ENCODE data around the gene ALOX15.
"Not testable (repeated sequence)": the region's sequence is repeated elsewhere in the genome, so short reads cannot be mapped to it uniquely, and the experiment has no call there.

Gene ALOX15, protein sequence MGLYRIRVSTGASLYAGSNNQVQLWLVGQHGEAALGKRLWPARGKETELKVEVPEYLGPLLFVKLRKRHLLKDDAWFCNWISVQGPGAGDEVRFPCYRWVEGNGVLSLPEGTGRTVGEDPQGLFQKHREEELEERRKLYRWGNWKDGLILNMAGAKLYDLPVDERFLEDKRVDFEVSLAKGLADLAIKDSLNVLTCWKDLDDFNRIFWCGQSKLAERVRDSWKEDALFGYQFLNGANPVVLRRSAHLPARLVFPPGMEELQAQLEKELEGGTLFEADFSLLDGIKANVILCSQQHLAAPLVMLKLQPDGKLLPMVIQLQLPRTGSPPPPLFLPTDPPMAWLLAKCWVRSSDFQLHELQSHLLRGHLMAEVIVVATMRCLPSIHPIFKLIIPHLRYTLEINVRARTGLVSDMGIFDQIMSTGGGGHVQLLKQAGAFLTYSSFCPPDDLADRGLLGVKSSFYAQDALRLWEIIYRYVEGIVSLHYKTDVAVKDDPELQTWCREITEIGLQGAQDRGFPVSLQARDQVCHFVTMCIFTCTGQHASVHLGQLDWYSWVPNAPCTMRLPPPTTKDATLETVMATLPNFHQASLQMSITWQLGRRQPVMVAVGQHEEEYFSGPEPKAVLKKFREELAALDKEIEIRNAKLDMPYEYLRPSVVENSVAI

DNA sequence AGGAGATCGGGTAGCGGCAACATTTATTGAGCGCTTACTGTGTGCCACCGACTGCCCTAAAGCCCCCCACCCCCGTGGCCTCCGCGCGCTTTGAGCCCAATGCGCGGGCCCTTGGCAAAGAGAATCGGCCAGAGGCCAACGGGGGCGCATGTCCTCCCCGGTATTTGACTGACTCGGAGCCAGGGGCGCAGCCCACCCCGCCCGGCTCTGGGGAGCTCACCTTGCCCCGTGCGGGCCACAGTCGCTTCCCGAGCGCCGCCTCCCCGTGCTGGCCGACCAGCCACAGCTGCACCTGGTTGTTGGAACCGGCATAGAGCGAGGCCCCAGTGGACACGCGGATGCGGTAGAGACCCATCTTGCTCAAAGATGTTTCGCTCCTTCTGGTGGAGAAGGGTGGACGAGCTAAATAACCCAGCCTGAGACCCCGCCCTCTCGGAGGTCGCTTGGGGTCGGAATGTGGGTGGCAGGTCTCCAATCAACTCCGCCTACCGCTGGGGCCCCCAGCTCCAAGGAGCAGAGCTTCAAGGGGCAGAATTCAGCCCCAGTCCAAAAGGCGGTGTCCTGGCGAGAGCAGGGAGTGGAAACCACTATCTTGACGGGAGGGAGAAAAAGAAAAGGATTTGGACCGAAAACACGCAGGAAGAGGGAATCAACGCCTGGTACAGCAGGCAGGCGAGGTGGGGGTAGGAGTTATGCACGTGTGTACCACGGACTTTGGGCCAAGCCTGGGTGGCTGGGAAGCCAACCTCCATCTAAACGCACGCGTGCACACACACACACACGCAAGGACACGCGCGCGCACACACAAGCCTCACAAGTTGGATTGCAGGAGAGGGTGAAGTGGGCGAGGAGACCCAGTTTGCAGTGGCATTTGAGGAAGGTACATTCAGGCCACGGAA lies at the start of gene ALOX15:
ALOX15 (minus strand) TSS at position 382 of the 899 bp plus-strand sequence; CDS start at position 355, 27 bp downstream.
- TF ChIP-seq, protein P1, sequence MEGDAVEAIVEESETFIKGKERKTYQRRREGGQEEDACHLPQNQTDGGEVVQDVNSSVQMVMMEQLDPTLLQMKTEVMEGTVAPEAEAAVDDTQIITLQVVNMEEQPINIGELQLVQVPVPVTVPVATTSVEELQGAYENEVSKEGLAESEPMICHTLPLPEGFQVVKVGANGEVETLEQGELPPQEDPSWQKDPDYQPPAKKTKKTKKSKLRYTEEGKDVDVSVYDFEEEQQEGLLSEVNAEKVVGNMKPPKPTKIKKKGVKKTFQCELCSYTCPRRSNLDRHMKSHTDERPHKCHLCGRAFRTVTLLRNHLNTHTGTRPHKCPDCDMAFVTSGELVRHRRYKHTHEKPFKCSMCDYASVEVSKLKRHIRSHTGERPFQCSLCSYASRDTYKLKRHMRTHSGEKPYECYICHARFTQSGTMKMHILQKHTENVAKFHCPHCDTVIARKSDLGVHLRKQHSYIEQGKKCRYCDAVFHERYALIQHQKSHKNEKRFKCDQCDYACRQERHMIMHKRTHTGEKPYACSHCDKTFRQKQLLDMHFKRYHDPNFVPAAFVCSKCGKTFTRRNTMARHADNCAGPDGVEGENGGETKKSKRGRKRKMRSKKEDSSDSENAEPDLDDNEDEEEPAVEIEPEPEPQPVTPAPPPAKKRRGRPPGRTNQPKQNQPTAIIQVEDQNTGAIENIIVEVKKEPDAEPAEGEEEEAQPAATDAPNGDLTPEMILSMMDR (IDR thresholded peaks at IDR 0.05; ENCODE audit: control insufficient read depth, insufficient read depth, low read depth, low read length, missing control alignments): no peak
- H3K4me3 ChIP-seq (ENCODE audit: control insufficient read depth, low read depth, low read length): no peak within 1 kb of the TSS
- no peak for DNase-seq (ENCODE audit: low read depth)

DNA sequence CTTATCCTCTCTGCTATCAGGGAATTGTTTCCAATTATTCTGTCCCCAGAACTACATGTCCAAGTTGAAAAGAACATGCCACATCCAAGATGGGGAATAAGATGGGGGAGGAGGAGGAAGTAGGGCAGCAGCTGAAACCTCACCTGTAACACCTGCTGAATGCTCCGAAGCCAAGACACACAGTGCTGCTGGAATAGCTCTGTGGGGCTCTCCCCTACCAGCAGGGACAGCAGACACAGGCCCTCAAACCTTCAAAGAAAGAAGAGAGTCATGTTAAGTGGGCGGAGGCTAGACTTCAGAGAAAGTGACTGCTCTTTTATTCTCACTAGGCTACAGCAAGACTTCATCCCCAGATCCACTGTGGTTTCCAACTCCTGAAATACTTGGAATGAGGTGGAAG lies 49.3 kb upstream of the ALOX15 start:
- H3K4me3 ChIP-seq (ENCODE audit: control insufficient read depth, low read depth, low read length): no peak overlapping the region
- TF ChIP-seq, protein P1 (IDR thresholded peaks at IDR 0.05; ENCODE audit: control insufficient read depth, insufficient read depth, low read depth, low read length, missing control alignments): no peak
- no peak for DNase-seq (ENCODE audit: low read depth)

DNA sequence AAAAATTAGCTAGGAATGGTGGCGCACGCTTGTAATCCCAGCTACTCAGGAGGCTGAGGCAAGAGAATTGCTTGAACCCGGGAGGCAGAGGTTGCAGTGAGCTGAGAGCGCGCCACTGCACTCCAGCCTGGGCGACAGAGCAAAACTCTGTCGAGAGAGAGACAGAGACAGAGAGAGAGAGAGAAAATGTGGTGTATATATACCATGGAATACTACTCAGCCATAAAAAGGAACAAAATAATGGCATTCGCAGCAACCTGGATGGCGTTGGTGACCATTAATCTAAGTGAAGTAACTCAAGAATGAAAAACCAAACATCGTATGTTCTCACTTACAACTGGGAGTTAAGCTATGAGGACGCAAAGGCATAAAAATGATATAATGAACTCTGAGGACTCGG lies 48.4 kb upstream of the ALOX15 start:
- not testable (repeated sequence) for H3K4me3 ChIP-seq (ENCODE audit: control insufficient read depth, low read depth, low read length); DNase-seq (ENCODE audit: low read depth)

DNA sequence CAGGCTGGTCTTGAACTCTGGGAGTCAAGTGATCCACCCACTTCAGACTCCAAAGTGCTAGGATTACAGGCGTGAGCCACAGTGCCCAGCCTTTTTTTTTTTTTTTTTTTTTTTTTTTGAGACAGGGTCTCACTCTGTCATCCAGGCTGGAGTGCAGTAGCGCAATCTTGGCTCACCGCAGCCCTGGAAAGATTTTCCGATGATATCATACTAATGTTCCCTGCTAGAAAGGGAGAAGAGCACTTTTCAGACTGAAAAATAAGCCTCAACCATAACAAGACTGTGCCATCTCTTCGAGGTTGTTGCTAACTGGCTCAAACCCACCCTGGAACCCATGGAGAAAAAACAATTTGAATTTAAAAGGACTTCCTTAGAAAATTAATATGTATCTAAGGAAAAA lies 42.3 kb upstream of the ALOX15 start:
- not testable (repeated sequence) for DNase-seq (ENCODE audit: low read depth); H3K4me3 ChIP-seq (ENCODE audit: control insufficient read depth, low read depth, low read length)

DNA sequence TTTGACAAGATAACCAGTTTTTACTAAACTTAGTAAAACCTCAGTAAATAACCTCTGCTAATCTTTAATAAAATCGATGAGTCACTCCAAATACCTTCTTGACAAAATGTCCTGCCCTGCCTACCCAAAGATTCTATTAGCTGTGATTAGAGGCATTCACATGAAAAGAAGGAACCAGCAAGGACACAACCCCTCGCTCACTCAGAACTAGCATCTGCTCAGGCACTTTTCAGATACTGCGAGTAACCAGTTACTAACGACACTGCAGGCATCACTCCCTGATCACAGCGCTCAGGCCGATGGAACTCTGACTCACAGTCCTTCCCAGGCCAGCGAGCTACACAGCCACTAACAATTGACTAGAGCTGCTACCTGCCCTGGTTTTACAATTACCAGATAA lies 38.2 kb upstream of the ALOX15 start:
- DNase-seq (ENCODE audit: low read depth): no peak
- TF ChIP-seq, protein P1 (IDR thresholded peaks at IDR 0.05; ENCODE audit: control insufficient read depth, insufficient read depth, low read depth, low read length, missing control alignments): no peak
- H3K4me3 ChIP-seq (ENCODE audit: control insufficient read depth, low read depth, low read length): no peak overlapping the region

DNA sequence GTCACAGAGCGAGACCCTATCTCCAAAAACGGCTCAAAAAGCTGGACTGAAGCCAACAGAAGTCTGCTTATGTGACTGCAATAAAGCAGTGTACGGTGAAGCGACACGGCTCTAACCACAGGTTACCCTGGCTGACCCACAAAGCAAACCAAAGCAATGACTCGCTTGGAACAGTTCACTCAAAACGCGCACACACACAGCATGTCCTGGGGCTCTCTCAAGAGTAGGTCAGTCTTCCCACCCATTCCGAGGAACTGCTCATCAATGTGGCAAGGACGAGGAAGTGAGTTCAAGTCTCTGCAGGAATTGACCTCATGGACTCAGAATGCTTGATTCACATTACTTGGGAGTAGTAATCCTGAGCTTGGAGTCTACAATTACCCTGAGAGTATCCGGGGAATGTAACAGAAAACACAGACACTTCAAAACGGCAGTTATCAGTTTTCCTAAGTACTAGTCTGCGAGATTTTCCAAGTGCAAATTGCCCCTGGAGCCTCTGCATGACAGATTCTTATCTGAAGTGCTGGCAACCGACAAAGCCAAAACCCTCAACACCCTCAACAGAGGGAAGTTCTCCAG lies 37.1 kb upstream of the ALOX15 start:
- TF ChIP-seq, protein P1 (IDR thresholded peaks at IDR 0.05; ENCODE audit: control insufficient read depth, insufficient read depth, low read depth, low read length, missing control alignments): no peak
- peak; percentile 73 for DNase-seq (ENCODE audit: low read depth)
- H3K4me3 ChIP-seq (ENCODE audit: control insufficient read depth, low read depth, low read length): no peak overlapping the region

DNA sequence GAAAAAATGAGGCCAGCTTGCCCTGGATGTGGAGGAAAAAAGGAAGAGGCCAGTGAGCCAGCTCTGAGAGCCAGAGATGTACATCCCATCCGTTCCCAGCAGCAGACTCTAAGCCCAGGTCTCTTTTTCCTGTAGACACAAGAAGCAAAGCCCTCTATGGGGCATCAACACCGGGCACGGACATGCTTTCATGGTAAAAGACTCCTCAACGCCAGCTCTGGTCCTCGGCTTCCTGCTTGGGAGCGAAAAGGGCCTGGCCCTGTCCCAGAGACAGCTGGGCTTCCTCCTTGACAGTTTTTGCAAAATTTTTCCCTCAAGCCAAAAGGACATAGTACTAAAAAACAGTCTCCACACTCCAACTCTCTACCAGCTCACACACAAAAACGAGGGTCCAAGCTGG lies 35.3 kb upstream of the ALOX15 start:
- TF ChIP-seq, protein P1 (IDR thresholded peaks at IDR 0.05; ENCODE audit: control insufficient read depth, insufficient read depth, low read depth, low read length, missing control alignments): no peak
- no peak overlapping the region for H3K4me3 ChIP-seq (ENCODE audit: control insufficient read depth, low read depth, low read length)
- no peak for DNase-seq (ENCODE audit: low read depth)
